GM18526 (cell line): ENCODE measurements around the gene GNA12.

Experiments
- POLR2A ChIP-seq: IDR thresholded peaks from 3 replicates; pipeline ENCODE4 v1.6.1; 2011; ENCODE audit not compliant: insufficient read length; ENCODE audit errors: extremely low read depth

Gene GNA12

GRCh38 chr7:2716906-2717292, 127.2 kb downstream of the GNA12 start:
- no peak for TF ChIP-seq POLR2A

- no peak for TF ChIP-seq POLR2A
These were observed 127.6 kb downstream of the GNA12 start for GRCh38 chr7:2716488-2716887.

GRCh38 chr7:2715341-2716231, 128.5 kb downstream of the GNA12 start:
- TF ChIP-seq POLR2A, result no peak

GRCh38 chr7:2714636-2715035, 129.5 kb downstream of the GNA12 start:
- TF ChIP-seq POLR2A, result no peak

DNA sequence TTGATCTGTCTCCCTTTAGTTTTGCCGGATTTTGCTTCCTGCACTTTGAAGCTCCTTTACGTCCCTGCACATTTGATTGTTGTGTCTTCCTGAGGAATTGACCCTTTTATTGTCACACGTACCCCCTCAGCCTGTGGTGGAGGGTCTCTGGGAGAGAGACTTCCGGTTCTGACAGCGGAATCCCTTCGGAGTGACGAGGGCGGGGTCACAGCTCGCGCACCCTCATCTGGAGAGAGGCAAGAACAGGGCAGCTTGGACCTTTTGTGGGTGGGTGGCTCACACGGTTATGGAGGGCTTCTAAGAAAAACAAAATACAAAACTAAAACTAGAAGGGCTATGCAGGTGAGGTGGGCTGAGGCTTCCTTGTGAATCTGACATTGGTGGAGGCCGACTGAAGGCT, 130.1 kb downstream of the GNA12 start:
- TF ChIP-seq POLR2A, result no peak

GRCh38 chr7:2713370-2713769, 130.7 kb downstream of the GNA12 start:
- TF ChIP-seq POLR2A, result no peak

GRCh38 chr7:2711895-2712675, 132.0 kb downstream of the GNA12 start:
- TF ChIP-seq POLR2A, result no peak

- peak; percentile 20 for TF ChIP-seq POLR2A
These were observed 133.1 kb downstream of the GNA12 start for GRCh38 chr7:2710901-2711551.

DNA sequence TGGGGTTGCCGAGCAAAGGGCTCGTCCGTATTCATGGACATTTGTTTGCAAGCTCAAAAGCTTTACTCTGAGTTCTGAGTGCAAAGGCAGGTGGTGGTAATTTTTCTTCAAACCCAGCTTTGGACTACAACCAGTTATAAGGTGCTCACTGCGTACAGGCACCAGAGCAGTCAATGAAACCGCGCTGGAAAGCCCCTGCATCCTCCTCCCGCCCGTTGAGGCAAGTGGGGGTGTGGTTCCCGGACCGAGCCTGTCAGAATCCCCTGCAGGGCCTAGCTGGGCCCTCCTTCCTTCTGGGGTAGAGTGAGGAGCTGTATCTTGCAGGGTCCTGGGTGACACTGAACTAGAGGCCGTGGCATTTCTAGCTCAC, 133.8 kb downstream of the GNA12 start:
- TF ChIP-seq POLR2A, result peak; percentile 36

- TF ChIP-seq POLR2A, result peak; percentile 33
These were observed 134.4 kb downstream of the GNA12 start for GRCh38 chr7:2709553-2710285.

GRCh38 chr7:2708547-2709310, 135.4 kb downstream of the GNA12 start:
- no peak for TF ChIP-seq POLR2A

- TF ChIP-seq POLR2A, result no peak
These were observed 136.1 kb downstream of the GNA12 start for GRCh38 chr7:2708041-2708440.

DNA sequence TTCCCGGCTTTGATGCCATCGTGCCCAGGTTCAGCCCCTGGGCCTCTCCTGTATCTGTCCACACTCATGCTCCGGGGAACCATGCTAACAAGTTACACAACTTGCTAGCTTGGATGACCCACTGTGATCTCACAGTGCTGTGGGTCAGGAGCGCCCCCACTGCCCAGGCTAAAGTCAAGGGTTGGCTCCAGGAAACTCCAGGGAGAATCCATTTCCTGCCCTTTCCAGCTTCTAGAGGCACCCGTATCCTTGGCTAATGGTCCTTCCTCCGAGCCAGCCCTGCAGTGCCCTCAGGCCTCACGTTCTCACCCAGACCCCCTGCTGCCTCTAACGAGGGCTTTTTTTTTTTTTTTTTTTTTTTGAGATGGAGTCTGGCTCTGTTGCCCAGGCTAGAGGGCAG, 136.6 kb downstream of the GNA12 start:
- no peak for TF ChIP-seq POLR2A

GRCh38 chr7:2706685-2707126, 137.4 kb downstream of the GNA12 start:
- TF ChIP-seq POLR2A, result no peak
